SK-N-SH (cell line): ENCODE data around the gene PRXL2B. TPM values are rescaled to one million over a fixed set of nuclear protein-coding genes. Genes with fewer than 3 reads are reported as not detected.

Experiments used
- CTCF ChIA-PET: fragments of 300-600, 350-600 bp; formaldehyde crosslinking; extraction: SDS; loops from one replicate; lab custom pipeline; 2021; lab: Yijun Ruan, JAX
- POLR2A ChIA-PET: fragments of 350-600 bp; sonication (Branson Sonifier 250); formaldehyde crosslinking; extraction: SDS; loops from one replicate; lab custom pipeline; 2020; ENCODE audit warnings: antibody characterized with exemption, inconsistent platforms; lab: Yijun Ruan, JAX
- DNase-seq: peaks from one replicate; pipeline ENCODE4 v3.0.0; 2012
- H2AFZ ChIP-seq: fragments of 200-600 bp; sonication (generic); 2 replicates; pipeline ENCODE4 v1.8.1; 2016; ENCODE audit warnings: antibody characterized with exemption, mild to moderate bottlenecking, low read depth
- H3F3A ChIP-seq: fragments of 200-600 bp; sonication (generic); replicated peaks from 2 replicates; pipeline ENCODE3; 2016; ENCODE audit warnings: antibody characterized with exemption, mild to moderate bottlenecking; ENCODE audit not compliant: insufficient read depth
- H3K27ac ChIP-seq, 2 experiments: fragments of 200-500 bp in 1 of 2; fragments of 200-600 bp in 1 of 2; sonication (Bioruptor generic) in 1 of 2; sonication (generic), shearing (Covaris generic) in 1 of 2; 2 replicates each; pipeline versions ENCODE4 v1.5.1 to v1.6.1; 2014 to 2016; ENCODE audit warnings: low read depth in 2 of 2, inconsistent platforms in 1 of 2, low read length in 1 of 2, mild to moderate bottlenecking in 1 of 2, mixed read lengths in 1 of 2
- H3K27me3 ChIP-seq: fragments of 200-600 bp; sonication (generic), shearing (Covaris generic); 2 replicates; pipeline ENCODE4 v1.6.1; 2016; ENCODE audit warnings: mixed run types; ENCODE audit not compliant: insufficient read depth
- H3K36me3 ChIP-seq, 2 experiments: fragments of 200-500 bp in 1 of 2; fragments of 200-600 bp in 1 of 2; sonication (Bioruptor generic) in 1 of 2; sonication (generic) in 1 of 2; replicated peaks in 1 of 2; 2 replicates each; pipeline versions ENCODE3 to v1.5.1; 2014 to 2016; ENCODE audit warnings: low read length in 1 of 2, mild to moderate bottlenecking in 1 of 2; ENCODE audit not compliant: insufficient read depth in 2 of 2, control insufficient read depth in 1 of 2
- H3K4me1 ChIP-seq, 2 experiments: fragments of 200-500 bp in 1 of 2; fragments of 200-600 bp in 1 of 2; sonication (Bioruptor generic) in 1 of 2; sonication (generic), shearing (Covaris generic) in 1 of 2; 2 replicates each; pipeline versions ENCODE4 v1.5.1 to v1.6.1; 2014 to 2016; ENCODE audit warnings: low read depth in 1 of 2, low read length in 1 of 2, mixed run types in 1 of 2; ENCODE audit not compliant: insufficient read depth in 2 of 2, control insufficient read depth in 1 of 2
- H3K4me2 ChIP-seq: fragments of 200-600 bp; sonication (generic), shearing (Covaris generic); 2 replicates; pipeline ENCODE4 v1.6.1; 2017; ENCODE audit warnings: mixed run types
- H3K4me3 ChIP-seq, 2 experiments: fragments of 200-500 bp in 1 of 2; fragments of 200-600 bp in 1 of 2; sonication (Bioruptor generic) in 1 of 2; sonication (generic), shearing (Covaris generic) in 1 of 2; 2 replicates each; pipeline versions ENCODE4 v1.5.1 to v1.8.1; 2014 to 2016; ENCODE audit warnings: low read depth in 2 of 2, inconsistent platforms in 1 of 2, low read length in 1 of 2, mild to moderate bottlenecking in 1 of 2, mixed read lengths in 1 of 2, moderate library complexity in 1 of 2
- H3K79me2 ChIP-seq: fragments of 200-600 bp; sonication (generic); 2 replicates; pipeline ENCODE4 v1.8.1; 2017; ENCODE audit warnings: mild to moderate bottlenecking; ENCODE audit not compliant: insufficient read depth
- H3K9ac ChIP-seq: fragments of 200-600 bp; sonication (generic); 2 replicates; pipeline ENCODE4 v1.6.1; 2017; ENCODE audit warnings: mixed run types
- H3K9me2 ChIP-seq: fragments of 200-600 bp; sonication (generic); 2 replicates; pipeline ENCODE4 v1.6.1; 2017; ENCODE audit warnings: mixed run types
- H3K9me3 ChIP-seq: fragments of 200-600 bp; sonication (generic); 2 replicates; pipeline ENCODE4 v1.6.1; 2017; ENCODE audit warnings: mixed run types, mild to moderate bottlenecking, moderate library complexity
- H4K20me1 ChIP-seq: fragments of 200-600 bp; sonication (generic); 2 replicates; pipeline ENCODE4 v1.6.1; 2017; ENCODE audit warnings: mild to moderate bottlenecking, mixed run types; ENCODE audit not compliant: insufficient read depth
- ELF1 ChIP-seq: IDR thresholded peaks from 2 replicates; pipeline ENCODE4 v1.4.0; 2012
- EP300 ChIP-seq, 2 experiments: IDR thresholded peaks; 2 replicates each; pipeline versions ENCODE4 v1.4.0 to v1.6.1; 2012; ENCODE audit warnings: borderline replicate concordance in 1 of 2, low read depth in 1 of 2, low read length in 1 of 2
- EZH2phosphoT487 ChIP-seq: fragments of 200-600 bp; sonication (generic); IDR thresholded peaks from 2 replicates; pipeline ENCODE4 v1.6.1; 2017; ENCODE audit warnings: low read depth, mixed run types, mild to moderate bottlenecking, antibody characterized with exemption, moderate library complexity, borderline replicate concordance
- FOXM1 ChIP-seq: IDR thresholded peaks from 2 replicates; pipeline ENCODE4 v1.4.0; 2012; ENCODE audit warnings: low read depth, mild to moderate bottlenecking
- GATA2 ChIP-seq: sonication (generic); formaldehyde crosslinking; IDR thresholded peaks from 2 replicates; pipeline ENCODE4 v1.5.0; 2020; ENCODE audit warnings: mild to moderate bottlenecking, missing genetic modification reagents
- JUND ChIP-seq: IDR thresholded peaks from 2 replicates; pipeline ENCODE4 v1.4.0; 2012
- MEF2A ChIP-seq: IDR thresholded peaks from 2 replicates; pipeline ENCODE4 v1.4.0; 2012; ENCODE audit warnings: low read depth, borderline replicate concordance
- NRF1 ChIP-seq: IDR thresholded peaks from 2 replicates; pipeline ENCODE4 v1.6.1; 2012; ENCODE audit warnings: low read depth, mild to moderate bottlenecking, low read length
- POLR2AphosphoS5 ChIP-seq: IDR thresholded peaks from 2 replicates; pipeline ENCODE4 v1.6.1; 2012; ENCODE audit warnings: low read depth, low read length
- RFX5 ChIP-seq: IDR thresholded peaks from 2 replicates; pipeline ENCODE4 v1.6.1; 2012; ENCODE audit warnings: mild to moderate bottlenecking, improper control_type of control experiment, low read length
- RXRA ChIP-seq: IDR thresholded peaks from 2 replicates; pipeline ENCODE4 v1.4.0; 2012; ENCODE audit warnings: low read depth, mild to moderate bottlenecking, borderline replicate concordance
- SIN3A ChIP-seq: IDR thresholded peaks from 2 replicates; pipeline ENCODE4 v1.6.1; 2012; ENCODE audit warnings: low read depth, mild to moderate bottlenecking, low read length, moderate library complexity, borderline replicate concordance
- TAF1 ChIP-seq: IDR thresholded peaks from 2 replicates; pipeline ENCODE4 v1.6.1; 2012; ENCODE audit warnings: low read depth, mild to moderate bottlenecking, low read length, moderate library complexity, borderline replicate concordance
- TEAD4 ChIP-seq: IDR thresholded peaks from 2 replicates; pipeline ENCODE4 v1.4.0; 2012; ENCODE audit warnings: mild to moderate bottlenecking, borderline replicate concordance; ENCODE audit not compliant: insufficient read depth
- YY1 ChIP-seq: IDR thresholded peaks from 2 replicates; pipeline ENCODE4 v1.4.0; 2012; ENCODE audit warnings: low read depth, mild to moderate bottlenecking
- WGBS: methylation state at CpG from one replicate; pipeline ENCODE4 v1.1.6; 2017; ENCODE audit warnings: low lambda C conversion rate; 5-methylcytosine and 5-hydroxymethylcytosine counted together
- polyA plus RNA-seq, 3 experiments: library from polyadenylated mRNA; depleted of rRNA; stranded (reverse); fragments of >200 nt; gene quantifications; 2 replicates each; pipeline ENCODE4 v1.2.3, GENCODE V29; 2012
- TF ChIP-seq, protein P1 (sequence below): IDR thresholded peaks from 2 replicates; pipeline ENCODE4 v1.6.1; 2012; ENCODE audit warnings: mild to moderate bottlenecking, low read depth, low read length, moderate library complexity
- TF ChIP-seq, protein P2 (sequence below): IDR thresholded peaks from 2 replicates; pipeline ENCODE4 v1.4.0; 2012; ENCODE audit warnings: low read depth
- TF ChIP-seq, protein P3 (sequence below): fragments of 200-600 bp; sonication (generic); IDR thresholded peaks from 2 replicates; pipeline ENCODE4 v1.6.1; 2017; ENCODE audit warnings: antibody characterized with exemption, mild to moderate bottlenecking, moderate library complexity

PRXL2B gene
- polyA plus RNA-seq, 1 of the 3 experiments (the other 2 are of a cell fraction): 33.7 TPM

GRCh38 chr1:2544875-2545640 is 41.5 kb upstream of the PRXL2B start:
- ChIA-PET CTCF (interaction anchor here (0.8 to 5.1 kb wide), 12 partner anchors 13 to 131 kb away, joined by 3 to 53 read pairs (median 7); partner anchors contain the start of gene HES5), POLR2A (interaction anchor here (0.6 to 3.6 kb wide), 9 partner anchors 11 to 85 kb away, joined by 3 to 24 read pairs (median 6); partner anchors contain the start of genes PANK4 and PLCH2)
- no peaks in the 10 kb centered on the region for H3K9me3 ChIP-seq
- H3K36me3 ChIP-seq: no peaks in the 10 kb centered on the region
- no peak overlapping the region for H3K4me2 ChIP-seq
- H3K79me2 ChIP-seq: no peaks in the 10 kb centered on the region
- H2AFZ ChIP-seq: no peak overlapping the region
- H4K20me1 ChIP-seq: no peaks in the 10 kb centered on the region
- WGBS: no CpG with 5 or more reads among the region's 19 CpGs
- no peak for DNase-seq
- H3K4me1 ChIP-seq: peaks cover 0 to 56% of the 10 kb centered on the region in 2 experiments; a peak in 1 of 4 replicates
- H3K9me2 ChIP-seq: no peaks in the 10 kb centered on the region
- H3K27me3 ChIP-seq: no peaks in the 10 kb centered on the region
- H3K4me3 ChIP-seq: no peak overlapping the region
- peak overlapping the region in 1 of 2 experiments; percentile 97; a peak in 2 of 4 replicates for H3K27ac ChIP-seq
- TF ChIP-seq TEAD4 (no peak), RXRA (no peak), JUND (no peak), TAF1 (no peak), SIN3A (no peak), FOXM1 (no peak), GATA2 (CRISPR knock-in tag) (no peak), YY1 (no peak), EP300 (IDR thresholded peaks at IDR 0.05; ENCODE audit: borderline replicate concordance in 1 of 2, low read depth in 1 of 2, low read length in 1 of 2) (no peak), MEF2A (no peak)
- no peaks in the 10 kb centered on the region for H3F3A ChIP-seq
- H3K9ac ChIP-seq: no peak overlapping the region

GRCh38 chr1:2545754-2546514 is 40.6 kb upstream of the PRXL2B start:
- H3K9me3 ChIP-seq: no peaks in the 10 kb centered on the region
- H3K9ac ChIP-seq: peak overlapping the region; percentile 65; the same call in 1 of the 2 replicates
- no peaks in the 10 kb centered on the region for H3K36me3 ChIP-seq
- WGBS: 4% methylated on average over 11 of the region's 43 CpGs
- no peaks in the 10 kb centered on the region for H3F3A ChIP-seq
- peak overlapping the region; percentile 51; the same call in 1 of the 2 replicates for H2AFZ ChIP-seq
- H3K4me3 ChIP-seq: peak overlapping the region; percentile 59
- H3K4me2 ChIP-seq: peak overlapping the region; percentile 88
- ChIA-PET CTCF (interaction anchor here (0.6 to 5.1 kb wide), 8 partner anchors 11 to 131 kb away, joined by 3 to 53 read pairs (median 15); partner anchors contain the start of gene HES5), POLR2A (interaction anchor here (0.7 to 1.8 kb wide), 6 partner anchors 12 to 86 kb away, joined by 3 to 6 read pairs (median 4); partner anchors contain the start of gene PANK4)
- H4K20me1 ChIP-seq: no peaks in the 10 kb centered on the region
- no peaks in the 10 kb centered on the region for H3K9me2 ChIP-seq
- peaks cover 0 to 56% of the 10 kb centered on the region in 2 experiments; a peak in 1 of 4 replicates for H3K4me1 ChIP-seq
- no peaks in the 10 kb centered on the region for H3K27me3 ChIP-seq
- DNase-seq: peak; percentile 98
- H3K27ac ChIP-seq: peak overlapping the region in 1 of 2 experiments; percentile 97; a peak in 2 of 4 replicates
- H3K79me2 ChIP-seq: no peaks in the 10 kb centered on the region
- TF ChIP-seq, protein P1, sequence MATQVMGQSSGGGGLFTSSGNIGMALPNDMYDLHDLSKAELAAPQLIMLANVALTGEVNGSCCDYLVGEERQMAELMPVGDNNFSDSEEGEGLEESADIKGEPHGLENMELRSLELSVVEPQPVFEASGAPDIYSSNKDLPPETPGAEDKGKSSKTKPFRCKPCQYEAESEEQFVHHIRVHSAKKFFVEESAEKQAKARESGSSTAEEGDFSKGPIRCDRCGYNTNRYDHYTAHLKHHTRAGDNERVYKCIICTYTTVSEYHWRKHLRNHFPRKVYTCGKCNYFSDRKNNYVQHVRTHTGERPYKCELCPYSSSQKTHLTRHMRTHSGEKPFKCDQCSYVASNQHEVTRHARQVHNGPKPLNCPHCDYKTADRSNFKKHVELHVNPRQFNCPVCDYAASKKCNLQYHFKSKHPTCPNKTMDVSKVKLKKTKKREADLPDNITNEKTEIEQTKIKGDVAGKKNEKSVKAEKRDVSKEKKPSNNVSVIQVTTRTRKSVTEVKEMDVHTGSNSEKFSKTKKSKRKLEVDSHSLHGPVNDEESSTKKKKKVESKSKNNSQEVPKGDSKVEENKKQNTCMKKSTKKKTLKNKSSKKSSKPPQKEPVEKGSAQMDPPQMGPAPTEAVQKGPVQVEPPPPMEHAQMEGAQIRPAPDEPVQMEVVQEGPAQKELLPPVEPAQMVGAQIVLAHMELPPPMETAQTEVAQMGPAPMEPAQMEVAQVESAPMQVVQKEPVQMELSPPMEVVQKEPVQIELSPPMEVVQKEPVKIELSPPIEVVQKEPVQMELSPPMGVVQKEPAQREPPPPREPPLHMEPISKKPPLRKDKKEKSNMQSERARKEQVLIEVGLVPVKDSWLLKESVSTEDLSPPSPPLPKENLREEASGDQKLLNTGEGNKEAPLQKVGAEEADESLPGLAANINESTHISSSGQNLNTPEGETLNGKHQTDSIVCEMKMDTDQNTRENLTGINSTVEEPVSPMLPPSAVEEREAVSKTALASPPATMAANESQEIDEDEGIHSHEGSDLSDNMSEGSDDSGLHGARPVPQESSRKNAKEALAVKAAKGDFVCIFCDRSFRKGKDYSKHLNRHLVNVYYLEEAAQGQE: no peak
- TF ChIP-seq, protein P2, sequence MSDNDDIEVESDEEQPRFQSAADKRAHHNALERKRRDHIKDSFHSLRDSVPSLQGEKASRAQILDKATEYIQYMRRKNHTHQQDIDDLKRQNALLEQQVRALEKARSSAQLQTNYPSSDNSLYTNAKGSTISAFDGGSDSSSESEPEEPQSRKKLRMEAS: peak; percentile 55; the same call in 1 of the 2 replicates
- TF ChIP-seq JUND (no peak), POLR2AphosphoS5 (no peak), ELF1 (no peak), TAF1 (no peak), RXRA (no peak), EZH2phosphoT487 (no peak), RFX5 (no peak), NRF1 (no peak), SIN3A (no peak)
- TF ChIP-seq, protein P3, sequence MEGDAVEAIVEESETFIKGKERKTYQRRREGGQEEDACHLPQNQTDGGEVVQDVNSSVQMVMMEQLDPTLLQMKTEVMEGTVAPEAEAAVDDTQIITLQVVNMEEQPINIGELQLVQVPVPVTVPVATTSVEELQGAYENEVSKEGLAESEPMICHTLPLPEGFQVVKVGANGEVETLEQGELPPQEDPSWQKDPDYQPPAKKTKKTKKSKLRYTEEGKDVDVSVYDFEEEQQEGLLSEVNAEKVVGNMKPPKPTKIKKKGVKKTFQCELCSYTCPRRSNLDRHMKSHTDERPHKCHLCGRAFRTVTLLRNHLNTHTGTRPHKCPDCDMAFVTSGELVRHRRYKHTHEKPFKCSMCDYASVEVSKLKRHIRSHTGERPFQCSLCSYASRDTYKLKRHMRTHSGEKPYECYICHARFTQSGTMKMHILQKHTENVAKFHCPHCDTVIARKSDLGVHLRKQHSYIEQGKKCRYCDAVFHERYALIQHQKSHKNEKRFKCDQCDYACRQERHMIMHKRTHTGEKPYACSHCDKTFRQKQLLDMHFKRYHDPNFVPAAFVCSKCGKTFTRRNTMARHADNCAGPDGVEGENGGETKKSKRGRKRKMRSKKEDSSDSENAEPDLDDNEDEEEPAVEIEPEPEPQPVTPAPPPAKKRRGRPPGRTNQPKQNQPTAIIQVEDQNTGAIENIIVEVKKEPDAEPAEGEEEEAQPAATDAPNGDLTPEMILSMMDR: no peak
